SU-DHL-6 (cell line): ENCODE data around the gene KAT8.

Source experiments
- H2AFZ ChIP-seq: fragments of 200-600 bp; sonication (generic); 2 replicates; pipeline ENCODE4 v1.6.1; 2014; ENCODE audit warnings: low read depth, mild to moderate bottlenecking, moderate library complexity, mixed read lengths, antibody characterized with exemption, low read length; ENCODE audit not compliant: severe bottlenecking
- H3F3A ChIP-seq: fragments of 200-600 bp; shearing (Covaris generic); 2 replicates; pipeline ENCODE4 v1.6.0; 2016; ENCODE audit warnings: antibody characterized with exemption, mild to moderate bottlenecking; ENCODE audit not compliant: insufficient read depth
- H3K27ac ChIP-seq: fragments of 200-600 bp; sonication (generic); 2 replicates; pipeline ENCODE4 v1.5.1; 2016; ENCODE audit warnings: low read depth, mild to moderate bottlenecking, low read length, moderate library complexity, mixed read lengths
- H3K27me3 ChIP-seq: fragments of 200-600 bp; sonication (generic), shearing (Covaris generic); 2 replicates; pipeline ENCODE4 v1.6.0; 2014; ENCODE audit warnings: mild to moderate bottlenecking, low read length
- H3K36me3 ChIP-seq: fragments of 200-600 bp; sonication (generic); 2 replicates; pipeline ENCODE4 v1.6.1; 2014; ENCODE audit warnings: mild to moderate bottlenecking, low read length, mixed read lengths
- H3K4me2 ChIP-seq: fragments of 300-600, 200-600 bp; shearing (Covaris generic), sonication (generic); 2 replicates; pipeline ENCODE4 v1.6.0; 2014; ENCODE audit warnings: low read length, low read depth, mild to moderate bottlenecking; ENCODE audit not compliant: poor library complexity, severe bottlenecking
- H3K4me3 ChIP-seq: fragments of 200-600 bp; sonication (generic); 2 replicates; pipeline ENCODE4 v1.5.1; 2014; ENCODE audit warnings: antibody characterized with exemption, low read length, mild to moderate bottlenecking, mixed read lengths; ENCODE audit not compliant: insufficient read depth, poor library complexity, severe bottlenecking
- H3K79me2 ChIP-seq: fragments of 200-600 bp; sonication (generic); 2 replicates; pipeline ENCODE4 v1.6.1; 2014; ENCODE audit warnings: mild to moderate bottlenecking, low read length, moderate library complexity; ENCODE audit not compliant: insufficient read depth
- H3K9ac ChIP-seq: fragments of 200-600 bp; sonication (generic); 2 replicates; pipeline ENCODE4 v1.7.0; 2014; ENCODE audit warnings: mild to moderate bottlenecking, low read length
- H3K9me2 ChIP-seq: fragments of 200-600 bp; sonication (generic); replicated peaks from 2 replicates; pipeline ENCODE4 v1.6.1; 2014; ENCODE audit warnings: low read length; ENCODE audit not compliant: insufficient read depth
- H3K9me3 ChIP-seq: fragments of 200-600 bp; sonication (generic); 2 replicates; pipeline ENCODE4 v1.6.1; 2014; ENCODE audit warnings: low read length, mixed read lengths; ENCODE audit not compliant: insufficient read depth
- H4K20me1 ChIP-seq: fragments of 200-600 bp; sonication (generic); 2 replicates; pipeline ENCODE4 v1.6.1; 2014; ENCODE audit warnings: low read depth, mild to moderate bottlenecking, antibody characterized with exemption, low read length, moderate library complexity, mixed read lengths
- CTCF ChIP-seq: fragments of 200-600 bp; sonication (generic); IDR thresholded peaks from one replicate; pipeline ENCODE4 v1.5.1; 2017; ENCODE audit warnings: antibody characterized with exemption, mild to moderate bottlenecking, low read length, moderate library complexity; ENCODE audit not compliant: insufficient read depth, poor library complexity, severe bottlenecking
- EZH2phosphoT487 ChIP-seq: fragments of 200-600 bp; sonication (generic), shearing (Covaris generic); conservative IDR thresholded peaks from 2 replicates; pipeline ENCODE4 v1.6.1; 2018; ENCODE audit warnings: mild to moderate bottlenecking, antibody characterized with exemption, low read length, moderate library complexity, mixed read lengths

The KAT8 gene

GRCh38 chr16:31120129-31120528 lies 2.7 kb downstream of the KAT8 start:
- H2AFZ ChIP-seq, result no peak overlapping the region
- no peak for TF ChIP-seq EZH2phosphoT487
- TF ChIP-seq CTCF, result no peak
- H3K9me3 ChIP-seq, result no peaks in the 10 kb centered on the region
- peaks cover 12% of the 10 kb centered on the region; the same call in 1 of the 2 replicates for H3K36me3 ChIP-seq
- no peak overlapping the region for H3K4me2 ChIP-seq
- no peaks in the 10 kb centered on the region for H3K9me2 ChIP-seq
- H4K20me1 ChIP-seq, result peaks cover 8% of the 10 kb centered on the region; the same call in 1 of the 2 replicates
- peaks cover 22% of the 10 kb centered on the region for H3K79me2 ChIP-seq
- no peak overlapping the region for H3K9ac ChIP-seq
- H3F3A ChIP-seq, result no peaks in the 10 kb centered on the region
- no peak overlapping the region for H3K4me3 ChIP-seq
- H3K27me3 ChIP-seq, result no peaks in the 10 kb centered on the region
- no peak overlapping the region for H3K27ac ChIP-seq

GRCh38 chr16:31125844-31126243 lies 8.4 kb downstream of the KAT8 start:
- Histone ChIP-seq H3F3A (no peaks in the 10 kb centered on the region), H3K4me2 (no peak overlapping the region), H3K9ac (no peak overlapping the region), H3K9me3 (no peaks in the 10 kb centered on the region), H3K9me2 (no peaks in the 10 kb centered on the region), H3K79me2 (no peaks in the 10 kb centered on the region), H4K20me1 (no peaks in the 10 kb centered on the region), H3K27me3 (no peaks in the 10 kb centered on the region), H3K27ac (no peak overlapping the region), H2AFZ (no peak overlapping the region), H3K4me3 (no peak overlapping the region), H3K36me3 (peaks cover 7% of the 10 kb centered on the region; the same call in 1 of the 2 replicates)
- TF ChIP-seq CTCF (no peak), EZH2phosphoT487 (no peak)

GRCh38 chr16:31127182-31127581 lies 9.7 kb downstream of the KAT8 start:
- Histone ChIP-seq H3K27me3 (no peaks in the 10 kb centered on the region), H3K9me2 (no peaks in the 10 kb centered on the region), H3F3A (no peaks in the 10 kb centered on the region), H2AFZ (no peak overlapping the region), H3K27ac (no peak overlapping the region), H3K9me3 (no peaks in the 10 kb centered on the region), H3K9ac (no peak overlapping the region), H3K4me2 (no peak overlapping the region), H3K79me2 (no peaks in the 10 kb centered on the region), H4K20me1 (no peaks in the 10 kb centered on the region), H3K4me3 (no peak overlapping the region), H3K36me3 (peaks cover 2% of the 10 kb centered on the region; the same call in 1 of the 2 replicates)
- TF ChIP-seq CTCF, result no peak
- no peak for TF ChIP-seq EZH2phosphoT487
